Panc1 (cell line): Measurements from ENCODE around the gene TFAP2B. TPM values are rescaled to one million over a fixed set of nuclear protein-coding genes. Genes with fewer than 3 reads are reported as not detected.

Experiments used
- ATAC-seq: fragments of 200-7000 bp; cut with Tn5 transposase; 2 replicates; pipeline ENCODE4 v1.9.1; 2020; ENCODE audit warnings: mild to moderate bottlenecking, moderate library complexity
- BruUV-seq: library from RNA; stranded (reverse); fragments of 400-500 nt; replicated peaks from 2 replicates; lab custom pipeline; 2021; lab: Mats Ljungman, UMichigan
- CTCF ChIA-PET: fragments of 300-600 bp; sonication (Branson Sonifier 250); formaldehyde crosslinking; loops from one replicate; lab custom pipeline; 2022; ENCODE audit warnings: antibody characterized with exemption; lab: Charles Lee
- POLR2A ChIA-PET: fragments of 300-600 bp; sonication (Branson Sonifier 250); formaldehyde crosslinking; loops from one replicate; lab custom pipeline; 2022; ENCODE audit warnings: antibody characterized with exemption; lab: Charles Lee
- DNase-seq: peaks from one replicate; pipeline ENCODE4 v3.0.0-alpha.2; 2010; ENCODE audit warnings: low read depth, low spot score
- H3K27ac ChIP-seq: 2 replicates; pipeline ENCODE4 v1.5.1; 2011; ENCODE audit warnings: mild to moderate bottlenecking, low read length, inconsistent platforms
- H3K27me3 ChIP-seq: fragments of 200-500 bp; sonication (Bioruptor generic); 2 replicates; pipeline ENCODE4 v1.6.0; 2014; ENCODE audit warnings: low read length, inconsistent platforms; ENCODE audit not compliant: control insufficient read depth, insufficient read depth
- H3K36me3 ChIP-seq: fragments of 200-500 bp; sonication (Bioruptor generic); 2 replicates; pipeline ENCODE4 v1.5.1; 2014; ENCODE audit warnings: inconsistent platforms, mild to moderate bottlenecking, low read length, moderate library complexity; ENCODE audit not compliant: control insufficient read depth, insufficient read depth
- H3K4me1 ChIP-seq: 2 replicates; pipeline ENCODE4 v1.5.1; 2011; ENCODE audit warnings: inconsistent platforms, mild to moderate bottlenecking, low read length, moderate library complexity; ENCODE audit not compliant: control insufficient read depth, insufficient read depth
- H3K4me3 ChIP-seq, 2 experiments: 2 replicates each; pipeline ENCODE4 v1.5.1; 2011 to 2012; ENCODE audit warnings: low read depth in 2 of 2, low read length in 2 of 2, mild to moderate bottlenecking in 2 of 2, inconsistent platforms in 1 of 2, moderate library complexity in 1 of 2
- H3K9me3 ChIP-seq: fragments of 200-500 bp; sonication (Bioruptor generic); 2 replicates; pipeline ENCODE4 v1.5.1; 2014; ENCODE audit warnings: low read depth, mild to moderate bottlenecking, inconsistent platforms, low read length, moderate library complexity; ENCODE audit not compliant: control insufficient read depth, insufficient read depth
- CTCF ChIP-seq: fragments of 450-650 bp; IDR thresholded peaks from 2 replicates; pipeline ENCODE4 v1.5.1; 2017; ENCODE audit warnings: mild to moderate bottlenecking
- POLR2AphosphoS5 ChIP-seq: IDR thresholded peaks from 2 replicates; pipeline ENCODE4 v1.6.1; 2012; ENCODE audit warnings: mild to moderate bottlenecking, low read depth, low read length, moderate library complexity
- REST ChIP-seq, 2 experiments: IDR thresholded peaks; 2 replicates each; pipeline ENCODE4 v1.6.1; 2011 to 2012; ENCODE audit warnings: low read depth in 2 of 2, control low read depth in 1 of 2, low read length in 1 of 2, mild to moderate bottlenecking in 1 of 2, moderate library complexity in 1 of 2; ENCODE audit not compliant: insufficient read depth in 1 of 2
- SIN3A ChIP-seq: IDR thresholded peaks from 2 replicates; pipeline ENCODE4 v1.6.1; 2012; ENCODE audit warnings: low read depth, mild to moderate bottlenecking, low read length, moderate library complexity, borderline replicate concordance; ENCODE audit not compliant: insufficient read depth
- TCF7L2 ChIP-seq: IDR thresholded peaks from 2 replicates; pipeline ENCODE4 v1.6.1; 2011; ENCODE audit warnings: mild to moderate bottlenecking, low read depth, low read length, inconsistent platforms
- in situ Hi-C: cut with HindIII; loops from 2 replicates; pipeline ENCODE4 v1.10.0; 2016; ENCODE audit warnings: low sequenced_read_pairs, low pct_unique_long_range_greater_than_20kb
- intact Hi-C: fragments of 100-400 bp; cut with micrococcal nuclease; formaldehyde crosslinking; loops from one replicate; pipeline ENCODE4 v1.10.0; 2022; ENCODE audit not compliant: unreplicated experiment
- total RNA-seq: library from RNA; stranded (reverse); gene quantifications from one replicate; pipeline ENCODE4 v1.2.1, GENCODE V29; 2021; ENCODE audit not compliant: unreplicated experiment

TFAP2B gene
- total RNA-seq, 1 experiment from 2014 or later, result not detected

DNA sequence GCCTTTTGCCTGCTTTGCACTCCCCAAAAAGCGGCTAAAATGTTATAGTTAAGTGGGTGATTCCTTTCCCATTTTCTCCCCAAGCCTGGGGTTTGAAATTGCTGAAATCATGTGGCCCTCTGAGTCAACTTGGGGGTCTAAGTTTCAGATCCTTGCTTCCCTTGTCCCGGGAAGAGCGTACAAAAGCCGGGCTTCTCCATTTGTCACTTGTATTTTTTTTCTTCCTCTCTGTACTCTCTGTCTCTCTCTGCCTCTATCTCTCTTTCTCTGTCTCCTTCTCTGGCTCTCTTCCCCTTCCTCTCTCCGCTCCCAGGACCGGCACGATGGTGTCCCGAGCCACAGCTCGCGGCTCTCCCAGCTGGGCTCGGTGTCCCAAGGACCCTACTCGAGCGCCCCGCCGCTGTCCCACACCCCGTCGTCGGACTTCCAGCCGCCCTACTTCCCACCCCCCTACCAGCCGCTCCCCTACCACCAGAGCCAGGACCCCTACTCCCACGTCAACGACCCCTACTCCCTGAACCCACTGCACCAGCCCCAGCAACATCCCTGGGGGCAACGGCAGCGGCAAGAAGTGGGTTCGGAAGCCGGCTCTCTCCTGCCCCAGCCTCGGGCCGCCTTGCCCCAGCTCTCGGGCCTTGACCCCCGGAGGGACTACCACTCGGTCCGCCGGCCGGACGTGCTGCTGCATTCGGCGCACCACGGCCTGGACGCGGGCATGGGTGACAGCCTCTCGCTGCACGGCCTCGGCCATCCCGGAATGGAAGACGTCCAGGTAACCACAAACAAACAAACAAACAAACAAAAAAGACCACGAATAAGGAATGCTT is 4.6 kb downstream of the TFAP2B start:
- in situ Hi-C loops, result no loop called here
- Histone ChIP-seq H3K4me1 (no peaks in the 10 kb centered on the region), H3K27ac (no peak overlapping the region), H3K9me3 (no peaks in the 10 kb centered on the region), H3K36me3 (no peaks in the 10 kb centered on the region), H3K4me3 (peak overlapping the region in 1 of 2 experiments; percentile 1; a peak in 2 of 4 replicates), H3K27me3 (peaks cover 31% of the 10 kb centered on the region)
- DNase-seq, result no peak
- TF ChIP-seq POLR2AphosphoS5, result no peak
- TF ChIP-seq TCF7L2, result no peak
- no peak for TF ChIP-seq REST (IDR thresholded peaks at IDR 0.05; ENCODE audit: insufficient read depth in 1 of 2, low read depth in 2 of 2, low read length in 1 of 2)
- no peak for TF ChIP-seq SIN3A
- CTCF ChIA-PET, result no interaction called here
- POLR2A ChIA-PET, result no interaction called here
- intact Hi-C loops, result no loop called here
- BruUV-seq, result no TSS peak
- ATAC-seq, result no peak

- no TSS peak for BruUV-seq
- peaks cover 26% of the 10 kb centered on the region for H3K27me3 ChIP-seq
These were observed 5.9 kb downstream of the TFAP2B start for GRCh38 chr6:50824552-50824951.

More at GRCh38 chr6:50824552-50824951, 5.9 kb downstream of the TFAP2B start:
- intact Hi-C loops, result no loop called here
- in situ Hi-C loops, result no loop called here
- no peak for ATAC-seq
- Histone ChIP-seq H3K9me3 (no peaks in the 10 kb centered on the region), H3K36me3 (no peaks in the 10 kb centered on the region), H3K4me3 (no peak overlapping the region), H3K27ac (no peak overlapping the region), H3K4me1 (no peaks in the 10 kb centered on the region)
- ChIA-PET CTCF (no interaction called here), POLR2A (no interaction called here)
- no peak for TF ChIP-seq SIN3A
- TF ChIP-seq TCF7L2, result no peak
- no peak for TF ChIP-seq REST (IDR thresholded peaks at IDR 0.05; ENCODE audit: insufficient read depth in 1 of 2, low read depth in 2 of 2, low read length in 1 of 2)
- TF ChIP-seq CTCF, result no peak
- no peak for TF ChIP-seq POLR2AphosphoS5
- DNase-seq, result no peak
